Measurements from ENCODE around the gene IFNE. TPM values are rescaled to one million over a fixed set of nuclear protein-coding genes. Genes with fewer than 3 reads are reported as not detected.

The IFNE gene
- total RNA-seq, 1 donor: 1.7 TPM

- no peak for TF ChIP-seq CTCF (IDR thresholded peaks at IDR 0.05; ENCODE audit: insufficient read depth, low read depth, low read length)
Measured at GRCh38 chr9:21510806-21511205, 28.7 kb upstream of the IFNE start.

GRCh38 chr9:21507483-21507790, 25.3 kb upstream of the IFNE start:
- DNase-seq (ENCODE audit: low read depth): no peak
- TF ChIP-seq CTCF (IDR thresholded peaks at IDR 0.05; ENCODE audit: insufficient read depth, low read depth, low read length): no peak
- H3K4me3 ChIP-seq (ENCODE audit: low read depth, low read length): no peak overlapping the region

More at GRCh38 chr9:21510806-21511205, 28.7 kb upstream of the IFNE start:
- DNase-seq (ENCODE audit: low read depth): no peak
- no peak overlapping the region for H3K4me3 ChIP-seq (ENCODE audit: low read depth, low read length)

GRCh38 chr9:21506626-21507482, 24.7 kb upstream of the IFNE start:
- TF ChIP-seq CTCF (IDR thresholded peaks at IDR 0.05; ENCODE audit: insufficient read depth, low read depth, low read length): no peak
- DNase-seq (ENCODE audit: low read depth): peak; percentile 89
- no peak overlapping the region for H3K4me3 ChIP-seq (ENCODE audit: low read depth, low read length)

- DNase-seq (ENCODE audit: low read depth): no peak
- H3K4me3 ChIP-seq (ENCODE audit: low read depth, low read length): no peak overlapping the region
- no peak for TF ChIP-seq CTCF (IDR thresholded peaks at IDR 0.05; ENCODE audit: insufficient read depth, low read depth, low read length)
Measured at GRCh38 chr9:21505425-21506179, 23.5 kb upstream of the IFNE start.

- no peak for TF ChIP-seq CTCF (IDR thresholded peaks at IDR 0.05; ENCODE audit: insufficient read depth, low read depth, low read length)
- no peak overlapping the region for H3K4me3 ChIP-seq (ENCODE audit: low read depth, low read length)
- DNase-seq (ENCODE audit: low read depth): no peak
Measured at GRCh38 chr9:21504894-21505293, 22.8 kb upstream of the IFNE start.

GRCh38 chr9:21504113-21504512, 22.0 kb upstream of the IFNE start:
- DNase-seq (ENCODE audit: low read depth): no peak
- no peak overlapping the region for H3K4me3 ChIP-seq (ENCODE audit: low read depth, low read length)
- TF ChIP-seq CTCF (IDR thresholded peaks at IDR 0.05; ENCODE audit: insufficient read depth, low read depth, low read length): no peak

All from fibroblast of villous mesenchyme (primary cell).